Heart left ventricle (tissue), 16 donors: ENCODE results near the gene LRMDA. TPM values are rescaled to one million over a fixed set of nuclear protein-coding genes. Genes with fewer than 3 reads are reported as not detected.

Experiments
- ATAC-seq, 4 donors: fragments of 200-7000 bp; cut with Tn5 transposase; one replicate each; pipeline ENCODE4 v1.9.1; 2020 to 2022; ENCODE audit warnings: moderate library complexity in 4 of 4, mild to moderate bottlenecking in 3 of 4, moderate number of reproducible peaks in 1 of 4
- DNase-seq, 5 donors: peaks; one replicate each; pipeline ENCODE4 v3.0.0-alpha.2; 2020
- H3K27ac ChIP-seq, 12 donors: fragments of 200-600 bp; sonication (generic) in 4 of 12; one replicate each; pipeline versions ENCODE4 v1.5.0 to v1.8.0; 2016 to 2022; ENCODE audit warnings: mild to moderate bottlenecking in 2 of 12
- H3K27me3 ChIP-seq, 9 donors: fragments of 200-600 bp; sonication (generic) in 2 of 9; one replicate each; pipeline versions ENCODE4 v1.5.1 to v1.8.0; 2016 to 2022; ENCODE audit warnings: mild to moderate bottlenecking in 3 of 9
- H3K36me3 ChIP-seq, 9 donors: fragments of 200-600 bp; sonication (generic) in 2 of 9; one replicate each; pipeline versions ENCODE4 v1.5.0 to v1.8.0; 2018 to 2022; ENCODE audit warnings: mild to moderate bottlenecking in 2 of 9
- H3K4me1 ChIP-seq, 12 donors: fragments of 200-600 bp; sonication (generic) in 4 of 12; one replicate each; pipeline versions ENCODE4 v1.5.0 to v1.8.0; 2016 to 2022; ENCODE audit warnings: mild to moderate bottlenecking in 3 of 12
- H3K4me3 ChIP-seq, 12 donors: fragments of 200-600 bp; sonication (generic) in 4 of 12; one replicate each; pipeline versions ENCODE4 v1.5.0 to v1.8.0; 2017 to 2022; ENCODE audit warnings: mild to moderate bottlenecking in 9 of 12, moderate library complexity in 4 of 12
- H3K9me3 ChIP-seq, 12 donors: fragments of 200-600 bp; sonication (generic) in 4 of 12; one replicate each; pipeline versions ENCODE4 v1.5.0 to v1.8.0; 2016 to 2022; ENCODE audit warnings: mild to moderate bottlenecking in 1 of 12
- POLR2A ChIP-seq, 2 donors: fragments of 450-650 bp; IDR thresholded peaks; one replicate each; pipeline ENCODE4 v1.6.1; 2017; ENCODE audit warnings: antibody characterized with exemption in 2 of 2, mild to moderate bottlenecking in 2 of 2, moderate library complexity in 2 of 2
- WGBS, 4 donors: extraction: QIAGEN DNeasy Blood & Tissue Kit in 2 of 4; methylation state at CpG; one replicate each; pipeline versions ENCODE4 v1.1.5 to v1.1.7; 2013 to 2018; 5-methylcytosine and 5-hydroxymethylcytosine counted together
- intact Hi-C, 10 donors: fragments of 100-400 bp; cut with DNase I; formaldehyde crosslinking; loops; one replicate each; pipeline versions ENCODE4 v1.11.1 to v1.14.2; 2022
- polyA plus RNA-seq, 2 donors: library from polyadenylated mRNA; stranded (reverse); fragments of 200-250 nt; gene quantifications; one replicate each; pipeline ENCODE4 v1.2.3, GENCODE V29; 2013
- total RNA-seq, 9 donors: library from RNA; depleted of rRNA in 2 of 9; stranded (reverse); fragments of >200 nt in 2 of 9; fragmentation: NEBNext Ultra II Directional in 3 of 9; extraction: Animal tissue kit (Norgen Biotek cat#: 25700) in 3 of 9; gene quantifications; one replicate each; pipeline versions ENCODE4 v1.1.0 to v1.2.4, GENCODE V29; 2016 to 2023
- TF ChIP-seq, protein P1 (sequence below), 12 donors: fragments of 200-600 bp; sonication (generic) in 4 of 12; IDR thresholded peaks; one replicate each; pipeline versions ENCODE4 v1.5.0 to v1.8.0; 2018 to 2022; ENCODE audit warnings: antibody characterized with exemption in 12 of 12, mild to moderate bottlenecking in 5 of 12
- donor health status: ischemic (EF 13 %, LVEDD 7.1; RV severe dilation, severe dysfunction).
- donor health status: healthy with polysubstance abuse.
- donor health status: DM: no; HTN: yes; CAD: no.
- donor health status: DM: no; HTN: no; CAD: no.
- donor health status: ischemic (EF 25% LVEDD 6.9; RV normal size, moderate dysfunction).
- donor health status: ischemic (EF 25% LVEDD 5.7; RV mildly dilated, moderate dysfunction).
- donor health status: healthy.
- donor health status: DM: yes; HTN: yes; CAD: no.
- donor health status: ischemic (EF 35%, LVEDD 5.7; RV mildly dilated, moderate dysfunction).
- donor health status: nonischemic (EF 11% LVEDD 7.7; RV severe dilation, severe dysfunction).
- donor health status: DM: yes; HTN: yes; CAD: no.
- donor health status: PGD.
- donor health status: ischemic (EF 29% LVEDD 5.4; RV normal size, mild dysfunction).
- donor health status: nonischemic (EF 23%, LVEDD 6.1; RV moderate dilation, normal function).

The LRMDA gene
- total and polyA plus RNA-seq, 11 donors = 2.4 to 34.4 (median 14.9) TPM

DNA sequence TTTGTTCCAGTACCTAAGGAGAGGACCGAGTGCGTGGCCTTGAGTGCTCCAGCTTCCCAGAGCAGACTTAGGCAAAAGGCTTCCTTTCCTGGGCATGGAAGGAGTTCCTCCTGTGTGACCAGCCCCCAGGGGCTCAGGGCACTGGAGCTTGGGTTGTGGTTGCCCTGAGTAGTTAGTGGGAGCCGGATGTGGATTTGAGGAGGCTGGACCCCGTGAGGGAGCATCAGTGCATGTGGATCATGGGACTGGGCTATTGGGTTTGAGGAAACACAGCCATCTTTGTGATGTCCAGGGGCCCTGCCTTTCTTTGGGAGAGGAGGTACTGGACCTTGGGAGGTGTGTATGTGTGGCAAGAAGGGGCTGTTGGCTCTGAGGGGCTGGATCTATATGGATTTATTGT, 8.4 kb downstream of the LRMDA start:
- no peak for ATAC-seq
- WGBS, 4 donors = 92 to 95% (median 94%) methylated on average over 4 of the region's 4 CpGs
- intact Hi-C loops = no loop called here

DNA sequence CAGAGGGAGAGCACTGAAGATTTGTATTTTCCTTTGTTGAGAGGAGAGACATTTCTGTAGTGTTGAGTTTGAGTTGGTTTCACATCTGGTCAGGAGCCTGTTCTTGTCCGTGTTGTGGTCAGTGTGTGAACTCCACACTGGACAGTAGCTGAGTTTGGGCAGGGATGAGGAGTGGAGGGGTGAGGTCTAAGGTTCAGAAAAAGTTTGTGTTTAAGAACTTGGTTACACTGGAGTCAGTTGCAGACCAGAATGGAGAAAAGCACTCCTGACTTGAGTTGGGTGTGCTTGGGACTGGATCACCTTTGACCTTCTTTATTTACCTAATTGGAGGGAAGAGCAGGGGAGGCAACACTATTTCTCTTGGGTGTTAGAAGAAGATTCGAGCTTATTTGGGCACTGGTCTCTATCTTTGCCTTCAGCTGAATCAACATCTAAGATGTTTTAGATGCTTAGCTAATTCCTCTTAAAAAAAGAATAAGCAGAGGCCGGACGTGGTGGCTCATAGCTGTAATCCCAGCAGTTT, 8.9 kb downstream of the LRMDA start:
- Histone ChIP-seq H3K4me1 (peaks cover 0 to 5% (median 0%) of the 10 kb centered on the region in 12 donors), H3K27ac (no peak overlapping the region), H3K36me3 (peaks cover 0 to 15% (median 0%) of the 10 kb centered on the region in 9 donors), H3K4me3 (no peak overlapping the region), H3K27me3 (no peaks in the 10 kb centered on the region), H3K9me3 (peaks cover 0 to 32% (median 13%) of the 10 kb centered on the region in 12 donors)
- intact Hi-C loops = no loop called here
- ATAC-seq = no peak
- WGBS, 4 donors = 88 to 97% (median 94%) methylated on average over 4 of the region's 4 CpGs
- TF ChIP-seq, protein P1, sequence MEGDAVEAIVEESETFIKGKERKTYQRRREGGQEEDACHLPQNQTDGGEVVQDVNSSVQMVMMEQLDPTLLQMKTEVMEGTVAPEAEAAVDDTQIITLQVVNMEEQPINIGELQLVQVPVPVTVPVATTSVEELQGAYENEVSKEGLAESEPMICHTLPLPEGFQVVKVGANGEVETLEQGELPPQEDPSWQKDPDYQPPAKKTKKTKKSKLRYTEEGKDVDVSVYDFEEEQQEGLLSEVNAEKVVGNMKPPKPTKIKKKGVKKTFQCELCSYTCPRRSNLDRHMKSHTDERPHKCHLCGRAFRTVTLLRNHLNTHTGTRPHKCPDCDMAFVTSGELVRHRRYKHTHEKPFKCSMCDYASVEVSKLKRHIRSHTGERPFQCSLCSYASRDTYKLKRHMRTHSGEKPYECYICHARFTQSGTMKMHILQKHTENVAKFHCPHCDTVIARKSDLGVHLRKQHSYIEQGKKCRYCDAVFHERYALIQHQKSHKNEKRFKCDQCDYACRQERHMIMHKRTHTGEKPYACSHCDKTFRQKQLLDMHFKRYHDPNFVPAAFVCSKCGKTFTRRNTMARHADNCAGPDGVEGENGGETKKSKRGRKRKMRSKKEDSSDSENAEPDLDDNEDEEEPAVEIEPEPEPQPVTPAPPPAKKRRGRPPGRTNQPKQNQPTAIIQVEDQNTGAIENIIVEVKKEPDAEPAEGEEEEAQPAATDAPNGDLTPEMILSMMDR (IDR thresholded peaks at IDR 0.05) = no peak
- TF ChIP-seq POLR2A (IDR thresholded peaks at IDR 0.05) = no peak
- DNase-seq = no peak

More for the DNA sequence above, 8.4 kb downstream of the LRMDA start:
- TF ChIP-seq POLR2A (IDR thresholded peaks at IDR 0.05) = no peak
- TF ChIP-seq, protein P1 (IDR thresholded peaks at IDR 0.05) = no peak
- H3K27ac ChIP-seq = no peak overlapping the region
- H3K4me1 ChIP-seq = peaks cover 0 to 5% (median 0%) of the 10 kb centered on the region in 12 donors
- DNase-seq = no peak
- no peaks in the 10 kb centered on the region for H3K27me3 ChIP-seq
- peaks cover 0 to 13% (median 0%) of the 10 kb centered on the region in 9 donors for H3K36me3 ChIP-seq
- peaks cover 0 to 27% (median 12%) of the 10 kb centered on the region in 12 donors for H3K9me3 ChIP-seq
- H3K4me3 ChIP-seq = no peak overlapping the region

DNA sequence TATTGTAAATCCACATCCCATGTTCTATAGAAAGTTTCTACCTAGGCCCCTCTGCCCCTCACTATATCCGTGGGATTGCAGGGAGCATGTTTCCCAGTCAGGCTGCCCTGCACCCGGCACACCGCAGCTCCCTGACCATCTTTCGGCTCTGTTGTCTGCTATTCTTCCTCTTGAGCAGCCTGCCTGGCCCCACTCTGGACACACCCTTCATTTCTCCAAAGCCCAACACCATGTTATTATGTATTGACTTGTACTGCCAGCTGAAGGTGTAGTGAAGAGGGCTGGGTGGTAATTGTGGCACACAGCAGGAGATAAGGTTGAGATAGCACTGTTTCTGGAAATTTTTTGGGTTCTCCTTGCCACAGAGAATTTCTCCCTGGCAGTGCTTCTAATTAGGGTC, 9.8 kb downstream of the LRMDA start:
- no peak for ATAC-seq
- H3K36me3 ChIP-seq = peaks cover 0 to 15% (median 0%) of the 10 kb centered on the region in 9 donors
- intact Hi-C loops = no loop called here
- H3K27ac ChIP-seq = no peak overlapping the region
- peaks cover 0 to 40% (median 16%) of the 10 kb centered on the region in 12 donors for H3K9me3 ChIP-seq
- no peaks in the 10 kb centered on the region for H3K27me3 ChIP-seq
- TF ChIP-seq, protein P1 (IDR thresholded peaks at IDR 0.05) = no peak
- TF ChIP-seq POLR2A (IDR thresholded peaks at IDR 0.05) = no peak
- peaks cover 0 to 5% (median 0%) of the 10 kb centered on the region in 12 donors for H3K4me1 ChIP-seq
- H3K4me3 ChIP-seq = no peak overlapping the region
- no peak for DNase-seq
- 62 to 82% (median 72%) methylated on average over 4 of the region's 4 CpGs for WGBS, 4 donors

DNA sequence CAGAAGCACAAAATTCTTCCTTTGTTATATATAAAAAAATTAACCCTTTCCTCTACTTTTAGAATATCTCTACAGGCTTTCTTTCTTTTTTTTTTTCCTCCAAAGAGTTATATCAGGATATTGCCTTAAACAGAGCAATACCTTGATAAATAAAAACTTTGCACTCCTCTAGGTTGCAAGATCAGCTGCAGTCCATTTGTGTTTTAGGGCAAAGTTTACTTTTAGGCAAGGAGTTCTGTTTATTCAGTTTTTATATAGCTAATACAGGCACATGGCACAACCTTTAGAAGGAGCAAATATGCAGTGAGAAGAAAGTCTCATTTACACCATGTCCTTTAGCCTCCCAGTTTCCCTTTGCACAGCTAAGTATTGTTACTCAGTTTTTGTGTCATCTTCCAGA, 10.3 kb downstream of the LRMDA start:
- ATAC-seq (no peak), DNase-seq (no peak)
- Histone ChIP-seq H3K4me1 (peaks cover 0 to 5% (median 0%) of the 10 kb centered on the region in 12 donors), H3K27ac (no peak overlapping the region), H3K4me3 (no peak overlapping the region), H3K36me3 (peaks cover 0 to 15% (median 0%) of the 10 kb centered on the region in 9 donors), H3K27me3 (no peaks in the 10 kb centered on the region), H3K9me3 (peaks cover 0 to 45% (median 16%) of the 10 kb centered on the region in 12 donors)
- no peak for TF ChIP-seq POLR2A (IDR thresholded peaks at IDR 0.05)
- TF ChIP-seq, protein P1 (IDR thresholded peaks at IDR 0.05) = no peak
- intact Hi-C loops = no loop called here
